ENCODE results near the gene PIK3CD.

- TF ChIP-seq CTCF (IDR thresholded peaks at IDR 0.05; ENCODE audit: poor library complexity) (no peak), EZH2 (IDR thresholded peaks at IDR 0.05; ENCODE audit: borderline replicate concordance) (no peak)
These were observed 38.4 kb downstream of the PIK3CD start for GRCh38 chr1:9689971-9690381.
